H1 (cell line): Measurements from ENCODE around the gene ZNF562.

Experiments
- CTCF ChIP-seq, 3 experiments: IDR thresholded peaks; 1 replicate in 2 of 3; 2 replicates in 1 of 3; pipeline versions ENCODE4 v1.5.1 to v1.6.1; 2011; ENCODE audit warnings: low read length in 3 of 3, mild to moderate bottlenecking in 3 of 3, inconsistent platforms in 2 of 3, low read depth in 1 of 3, moderate library complexity in 1 of 3; ENCODE audit not compliant: insufficient read depth in 1 of 3; ENCODE audit errors: control extremely low read depth in 1 of 3
- EGR1 ChIP-seq: IDR thresholded peaks from 2 replicates; pipeline ENCODE4 v1.6.1; 2011; ENCODE audit warnings: low read depth, low read length, borderline replicate concordance
- EZH2 ChIP-seq: fragments of 200-600 bp; sonication (generic); IDR thresholded peaks from 2 replicates; pipeline ENCODE4 v1.7.1; 2012; ENCODE audit warnings: low read depth, mild to moderate bottlenecking, moderate library complexity, low read length, inconsistent platforms; ENCODE audit not compliant: severe bottlenecking
- GABPA ChIP-seq: IDR thresholded peaks from 2 replicates; pipeline ENCODE4 v1.6.1; 2011; ENCODE audit warnings: mild to moderate bottlenecking, low read length, moderate library complexity, borderline replicate concordance; ENCODE audit not compliant: insufficient read depth
- GTF2F1 ChIP-seq: IDR thresholded peaks from 2 replicates; pipeline ENCODE4 v1.6.1; 2012; ENCODE audit warnings: low read depth, low read length, improper control_type of control experiment, borderline replicate concordance
- TAF7 ChIP-seq: optimal IDR thresholded peaks from 2 replicates; pipeline ENCODE3; 2011; ENCODE audit warnings: low read depth, mild to moderate bottlenecking, inconsistent platforms, low read length, moderate library complexity, borderline replicate concordance
- ZNF274 ChIP-seq: IDR thresholded peaks from 2 replicates; pipeline ENCODE4 v1.7.0; 2012; ENCODE audit warnings: low read length, borderline replicate concordance; ENCODE audit errors: extremely low read depth

GRCh38 chr19:9658769-9659168, 16.1 kb downstream of the ZNF562 start:
- TF ChIP-seq EZH2 (no peak), ZNF274 (no peak), CTCF (IDR thresholded peaks at IDR 0.05; ENCODE audit: control extremely low read depth in 1 of 3, insufficient read depth in 1 of 3, low read depth in 1 of 3, low read length in 3 of 3) (no peak), EGR1 (no peak), TAF7 (no peak), GTF2F1 (no peak), GABPA (no peak)
